A549 (cell line): ENCODE results near the gene MYLK4.

Experiments used
- CTCF ChIP-seq: fragments of >200 bp; sonication (Bioruptor Twin); formaldehyde crosslinking; IDR thresholded peaks from 3 replicates; pipeline ENCODE4 v1.5.1; 2016
- JUN ChIP-seq, 2 experiments: fragments of >200 bp; sonication (Bioruptor Twin); formaldehyde crosslinking; IDR thresholded peaks; 2 replicates in 1 of 2; 3 replicates in 1 of 2; pipeline ENCODE4 v1.6.1; 2016 to 2017
- POLR2A ChIP-seq: IDR thresholded peaks from 2 replicates; pipeline ENCODE4 v1.6.1; 2012; ENCODE audit warnings: mild to moderate bottlenecking, low read length

DNA sequence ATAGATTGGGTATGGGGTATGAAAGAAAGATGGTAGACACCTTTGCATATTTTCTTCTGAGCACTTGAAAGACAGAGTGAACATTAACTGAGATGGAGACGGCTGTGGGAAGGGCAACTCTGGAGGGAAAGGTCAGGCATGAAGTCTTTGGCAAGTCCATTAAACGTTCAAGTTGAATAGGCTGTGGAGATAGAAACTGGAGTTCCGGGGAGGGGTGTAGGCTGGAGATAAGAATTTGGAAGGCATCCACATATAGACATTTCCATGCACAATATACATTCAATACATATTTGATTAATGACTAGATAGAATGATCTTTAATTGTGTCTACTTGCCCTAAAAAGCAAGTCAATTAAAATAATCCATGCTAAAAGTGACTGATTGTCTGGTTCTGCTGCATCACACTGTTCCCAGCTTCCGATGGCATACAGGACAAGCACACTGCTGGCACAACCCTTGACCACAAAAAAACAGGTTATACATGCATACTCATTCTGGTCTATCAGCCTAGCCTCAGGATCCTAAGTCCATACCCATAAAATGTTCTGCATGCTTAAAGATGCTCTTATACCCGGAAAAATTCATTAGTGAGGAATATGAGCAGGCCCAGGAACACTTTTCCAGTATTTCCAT is 1.9 kb upstream of the MYLK4 start:
- TF ChIP-seq CTCF, result no peak
- TF ChIP-seq JUN (IDR thresholded peaks at IDR 0.05), result no peak
- TF ChIP-seq POLR2A, result no peak
